Brain microvascular endothelial cell (primary cell): ENCODE results near the gene SRPX.

Experiments
- DNase-seq: peaks from one replicate; pipeline ENCODE4 v3.0.0-alpha.2; 2020
- H3K27ac ChIP-seq: fragments of 250-450 bp; sonication (Bioruptor Pico); 2 replicates; pipeline ENCODE4 v1.5.1; 2020; ENCODE audit warnings: mild to moderate bottlenecking, moderate library complexity
- H3K27me3 ChIP-seq: fragments of 250-450 bp; sonication (Bioruptor Pico); replicated peaks from 2 replicates; pipeline ENCODE4 v1.5.1; 2020; ENCODE audit warnings: mild to moderate bottlenecking
- H3K36me3 ChIP-seq: fragments of 250-450 bp; sonication (Bioruptor Pico); replicated peaks from 2 replicates; pipeline ENCODE4 v1.5.1; 2020; ENCODE audit warnings: mild to moderate bottlenecking
- H3K4me3 ChIP-seq: 2 replicates; pipeline ENCODE4 v1.5.1; 2011; ENCODE audit warnings: low read depth, mild to moderate bottlenecking, control low read depth, low read length, moderate library complexity
- CTCF ChIP-seq: IDR thresholded peaks from 2 replicates; pipeline ENCODE4 v1.5.1; 2011; ENCODE audit warnings: low read depth, mild to moderate bottlenecking, moderate library complexity, low read length, control low read depth, inconsistent platforms; ENCODE audit errors: missing control alignments
- in situ Hi-C: cut with HindIII; loops from 2 replicates; pipeline ENCODE4 v1.10.0; 2017; ENCODE audit warnings: low sequenced_read_pairs, low pct_ligation_motif_present

The SRPX gene

GRCh38 chrX:38110231-38110630 is 110.4 kb downstream of the SRPX start:
- in situ Hi-C loops, result no loop called here
- H3K4me3 ChIP-seq, result no peak overlapping the region
- no peak for DNase-seq
- H3K27me3 ChIP-seq, result no peaks in the 10 kb centered on the region
- no peaks in the 10 kb centered on the region for H3K36me3 ChIP-seq
- no peak overlapping the region for H3K27ac ChIP-seq
- TF ChIP-seq CTCF, result no peak

- Histone ChIP-seq H3K4me3 (no peak overlapping the region), H3K27me3 (no peaks in the 10 kb centered on the region), H3K36me3 (no peaks in the 10 kb centered on the region), H3K27ac (no peak overlapping the region)
- TF ChIP-seq CTCF, result no peak
- DNase-seq, result no peak
- in situ Hi-C loops, result no loop called here
Observed at GRCh38 chrX:38109042-38109898, 111.4 kb downstream of the SRPX start.

- H3K4me3 ChIP-seq, result no peak overlapping the region
- no peaks in the 10 kb centered on the region for H3K27me3 ChIP-seq
- no peak for TF ChIP-seq CTCF
- no peaks in the 10 kb centered on the region for H3K36me3 ChIP-seq
- no peak overlapping the region for H3K27ac ChIP-seq
- DNase-seq, result peak; percentile 2
- in situ Hi-C loops, result no loop called here
Observed at GRCh38 chrX:38108364-38108763, 112.3 kb downstream of the SRPX start.

GRCh38 chrX:38106991-38107655 is 113.5 kb downstream of the SRPX start:
- TF ChIP-seq CTCF, result no peak
- no peak overlapping the region for H3K4me3 ChIP-seq
- in situ Hi-C loops, result no loop called here
- no peak for DNase-seq
- no peaks in the 10 kb centered on the region for H3K36me3 ChIP-seq
- no peak overlapping the region for H3K27ac ChIP-seq
- H3K27me3 ChIP-seq, result no peaks in the 10 kb centered on the region

- Histone ChIP-seq H3K27ac (no peak overlapping the region), H3K4me3 (no peak overlapping the region), H3K27me3 (no peaks in the 10 kb centered on the region), H3K36me3 (no peaks in the 10 kb centered on the region)
- in situ Hi-C loops, result no loop called here
- TF ChIP-seq CTCF, result no peak
- no peak for DNase-seq
Observed at GRCh38 chrX:38105216-38105725, 115.4 kb downstream of the SRPX start.
